A549 (cell line): ENCODE results near the gene TSACC.
"Not testable (repeated sequence)": the region's sequence is repeated elsewhere in the genome, so short reads cannot be mapped to it uniquely, and the experiment has no call there.

Source experiments
- BHLHE40 ChIP-seq: IDR thresholded peaks from 2 replicates; pipeline ENCODE4 v1.6.1; 2012; ENCODE audit warnings: low read depth, low read length, inconsistent platforms
- CEBPB ChIP-seq, 2 experiments: fragments of >200 bp in 1 of 2; sonication (Bioruptor Twin) in 1 of 2; formaldehyde crosslinking in 1 of 2; IDR thresholded peaks; 2 replicates each; pipeline ENCODE4 v1.6.1; 2012 to 2016
- FOSL2 ChIP-seq, 2 experiments: fragments of 450-650 bp in 1 of 2; fragments of >200 bp in 1 of 2; sonication (Bioruptor Twin) in 1 of 2; formaldehyde crosslinking; IDR thresholded peaks; 2 replicates each; pipeline versions ENCODE4 v1.5.0 to v1.6.1; 2016 to 2020; ENCODE audit warnings: mild to moderate bottlenecking in 1 of 2, moderate library complexity in 1 of 2
- HDAC2 ChIP-seq: fragments of 200-600 bp; sonication (generic); IDR thresholded peaks from 2 replicates; pipeline ENCODE4 v1.6.1; 2016
- KDM5A ChIP-seq: fragments of 200-600 bp; sonication (generic); IDR thresholded peaks from 2 replicates; pipeline ENCODE4 v1.6.1; 2016; ENCODE audit warnings: antibody characterized with exemption, mild to moderate bottlenecking
- MAZ ChIP-seq: fragments of 150-350 bp; IDR thresholded peaks from 2 replicates; pipeline ENCODE4 v1.6.1; 2014; ENCODE audit warnings: antibody characterized with exemption, low read depth, low read length, borderline replicate concordance
- POLR2A ChIP-seq: IDR thresholded peaks from 2 replicates; pipeline ENCODE4 v1.6.1; 2012; ENCODE audit warnings: mild to moderate bottlenecking, low read length
- TF ChIP-seq, protein P1 (sequence below): fragments of >200 bp; sonication (Bioruptor Twin); formaldehyde crosslinking; IDR thresholded peaks from 3 replicates; pipeline ENCODE4 v1.5.1; 2016
- TF ChIP-seq, protein P2 (sequence below): IDR thresholded peaks from 2 replicates; pipeline ENCODE4 v1.6.1; 2012

DNA sequence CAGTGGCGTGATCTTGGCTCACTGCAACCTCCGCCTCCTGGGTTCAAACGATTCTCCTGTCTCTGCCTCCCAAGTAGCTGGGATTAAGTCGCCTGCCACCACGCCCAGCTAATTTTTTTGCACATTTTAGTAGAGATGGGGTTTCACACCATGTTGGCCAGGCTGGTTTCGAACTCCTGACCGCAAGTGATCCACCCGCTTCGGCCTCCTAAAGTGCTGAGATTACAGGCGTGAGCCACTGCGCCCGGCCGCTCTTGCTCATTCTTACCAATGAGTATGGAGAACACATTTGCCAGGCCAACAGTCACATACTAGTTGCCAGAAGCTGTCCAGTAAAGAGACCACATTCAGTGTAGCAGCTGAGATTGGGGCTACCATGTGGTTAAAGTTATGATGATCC is 14.2 kb downstream of the TSACC start:
- not testable (repeated sequence) for TF ChIP-seq MAZ; POLR2A; CEBPB (IDR thresholded peaks at IDR 0.05); FOSL2 (IDR thresholded peaks at IDR 0.05); FOSL2 (CRISPR knock-in tag; IDR thresholded peaks at IDR 0.05); KDM5A; HDAC2; BHLHE40
- TF ChIP-seq, protein P1, sequence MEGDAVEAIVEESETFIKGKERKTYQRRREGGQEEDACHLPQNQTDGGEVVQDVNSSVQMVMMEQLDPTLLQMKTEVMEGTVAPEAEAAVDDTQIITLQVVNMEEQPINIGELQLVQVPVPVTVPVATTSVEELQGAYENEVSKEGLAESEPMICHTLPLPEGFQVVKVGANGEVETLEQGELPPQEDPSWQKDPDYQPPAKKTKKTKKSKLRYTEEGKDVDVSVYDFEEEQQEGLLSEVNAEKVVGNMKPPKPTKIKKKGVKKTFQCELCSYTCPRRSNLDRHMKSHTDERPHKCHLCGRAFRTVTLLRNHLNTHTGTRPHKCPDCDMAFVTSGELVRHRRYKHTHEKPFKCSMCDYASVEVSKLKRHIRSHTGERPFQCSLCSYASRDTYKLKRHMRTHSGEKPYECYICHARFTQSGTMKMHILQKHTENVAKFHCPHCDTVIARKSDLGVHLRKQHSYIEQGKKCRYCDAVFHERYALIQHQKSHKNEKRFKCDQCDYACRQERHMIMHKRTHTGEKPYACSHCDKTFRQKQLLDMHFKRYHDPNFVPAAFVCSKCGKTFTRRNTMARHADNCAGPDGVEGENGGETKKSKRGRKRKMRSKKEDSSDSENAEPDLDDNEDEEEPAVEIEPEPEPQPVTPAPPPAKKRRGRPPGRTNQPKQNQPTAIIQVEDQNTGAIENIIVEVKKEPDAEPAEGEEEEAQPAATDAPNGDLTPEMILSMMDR: not testable (repeated sequence)
- TF ChIP-seq, protein P2, sequence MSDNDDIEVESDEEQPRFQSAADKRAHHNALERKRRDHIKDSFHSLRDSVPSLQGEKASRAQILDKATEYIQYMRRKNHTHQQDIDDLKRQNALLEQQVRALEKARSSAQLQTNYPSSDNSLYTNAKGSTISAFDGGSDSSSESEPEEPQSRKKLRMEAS: not testable (repeated sequence)
